OCI-LY7 (cell line): Measurements from ENCODE around the gene USP16. TPM values are rescaled to one million over a fixed set of nuclear protein-coding genes. Genes with fewer than 3 reads are reported as not detected.

ENCODE experiments used
- BruUV-seq: library from RNA; stranded (reverse); fragments of 400-500 nt; replicated peaks from 2 replicates; lab custom pipeline; 2021; lab: Mats Ljungman, UMichigan
- CTCF ChIA-PET: fragments of 300-600 bp; sonication (Branson Sonifier 250); formaldehyde crosslinking; loops from one replicate; lab custom pipeline; 2022; ENCODE audit warnings: antibody characterized with exemption; ENCODE audit not compliant: unreplicated experiment; lab: Charles Lee
- POLR2A ChIA-PET: fragments of 300-600 bp; sonication (Branson Sonifier 250); formaldehyde crosslinking; loops from one replicate; lab custom pipeline; 2022; ENCODE audit warnings: antibody characterized with exemption; lab: Charles Lee
- DNase-seq: peaks from one replicate; pipeline ENCODE4 v3.0.0-alpha.2; 2015; ENCODE audit warnings: low spot score
- H2AFZ ChIP-seq: fragments of 200-600 bp; sonication (generic), shearing (Covaris generic); 2 replicates; pipeline ENCODE4 v1.6.1; 2014; ENCODE audit warnings: mild to moderate bottlenecking, antibody characterized with exemption, low read length, moderate library complexity
- H3K27ac ChIP-seq: fragments of 200-600 bp; sonication (generic); 2 replicates; pipeline ENCODE4 v1.5.1; 2014; ENCODE audit warnings: mixed run types, low read depth, mild to moderate bottlenecking, moderate library complexity, low read length, inconsistent platforms; ENCODE audit not compliant: poor library complexity, severe bottlenecking
- H3K36me3 ChIP-seq: fragments of 200-600 bp; sonication (generic); 2 replicates; pipeline ENCODE4 v1.6.1; 2014; ENCODE audit warnings: mild to moderate bottlenecking, antibody characterized with exemption, low read length, moderate library complexity, mixed read lengths; ENCODE audit not compliant: insufficient read depth
- H3K4me1 ChIP-seq: fragments of 200-600 bp; sonication (generic); 2 replicates; pipeline ENCODE4 v1.5.1; 2014; ENCODE audit warnings: mild to moderate bottlenecking, low read length; ENCODE audit not compliant: insufficient read depth, poor library complexity, severe bottlenecking
- H3K4me2 ChIP-seq: fragments of 200-600 bp; sonication (generic); 2 replicates; pipeline ENCODE4 v1.6.1; 2014; ENCODE audit warnings: mild to moderate bottlenecking, low read length
- H3K4me3 ChIP-seq: fragments of 200-600 bp; sonication (generic); 2 replicates; pipeline ENCODE4 v1.5.1; 2014; ENCODE audit warnings: mild to moderate bottlenecking, low read depth, low read length; ENCODE audit not compliant: poor library complexity, severe bottlenecking
- H3K79me2 ChIP-seq: fragments of 200-600 bp; sonication (generic); 2 replicates; pipeline ENCODE4 v1.6.1; 2016; ENCODE audit warnings: low read depth, mild to moderate bottlenecking, low read length, moderate library complexity, mixed read lengths; ENCODE audit not compliant: insufficient read depth
- H3K9me2 ChIP-seq: fragments of 200-600 bp; sonication (generic); 2 replicates; pipeline ENCODE4 v1.6.1; 2016; ENCODE audit warnings: mild to moderate bottlenecking, low read length, mixed read lengths; ENCODE audit not compliant: insufficient read depth
- H3K9me3 ChIP-seq: fragments of 200-600 bp; sonication (generic); 2 replicates; pipeline ENCODE4 v1.6.1; 2014; ENCODE audit warnings: mild to moderate bottlenecking, mixed run types, low read length, mixed read lengths
- H4K20me1 ChIP-seq: fragments of 200-600 bp; sonication (generic); 2 replicates; pipeline ENCODE4 v1.6.1; 2014; ENCODE audit warnings: mild to moderate bottlenecking, antibody characterized with exemption, low read length, moderate library complexity, mixed read lengths; ENCODE audit not compliant: insufficient read depth
- CTCF ChIP-seq: fragments of 200-600 bp; sonication (generic); conservative IDR thresholded peaks from 2 replicates; pipeline ENCODE4 v1.5.1; 2014; ENCODE audit warnings: mild to moderate bottlenecking, antibody characterized with exemption, low read length, moderate library complexity, mixed read lengths
- EZH2phosphoT487 ChIP-seq: fragments of 200-600 bp; sonication (generic); IDR thresholded peaks from 2 replicates; pipeline ENCODE4 v1.6.1; 2018; ENCODE audit warnings: low read depth, borderline replicate concordance, mild to moderate bottlenecking, mixed run types, antibody characterized with exemption, low read length, moderate library complexity, mixed read lengths
- intact Hi-C: fragments of 100-400 bp; cut with micrococcal nuclease; formaldehyde crosslinking; loops from one replicate; pipeline ENCODE4 v1.10.0; 2022; ENCODE audit not compliant: unreplicated experiment
- total RNA-seq, 2 experiments: library from RNA; depleted of rRNA in 1 of 2; stranded (reverse); fragments of >200 nt in 1 of 2; shearing (Covaris generic) in 1 of 2; gene quantifications; 2 replicates each; pipeline ENCODE4 v1.2.3, GENCODE V29; 2014 to 2022

USP16 gene
- total RNA-seq, 2 experiments from 2014 or later: 22.8 to 34.2 TPM

GRCh38 chr21:29080454-29080941 is 56.0 kb downstream of the USP16 start:
- Histone ChIP-seq H3K4me3 (no peak overlapping the region), H3K27ac (no peak overlapping the region), H3K9me3 (no peaks in the 10 kb centered on the region), H3K9me2 (no peaks in the 10 kb centered on the region), H3K4me1 (peaks cover 27% of the 10 kb centered on the region), H3K4me2 (no peak overlapping the region), H3K36me3 (no peaks in the 10 kb centered on the region), H4K20me1 (no peaks in the 10 kb centered on the region), H3K79me2 (no peaks in the 10 kb centered on the region; the same call in 1 of the 2 replicates), H2AFZ (no peak overlapping the region)
- ChIA-PET CTCF (interaction anchor here (0.5 kb wide), 1 partner anchor 9 kb away, joined by 3 read pairs; no protein-coding TSS in a partner anchor), POLR2A (interaction anchor here (1.2 to 2.9 kb wide), 3 partner anchors 18 to 53 kb away, joined by 3 to 12 read pairs (median 3); no protein-coding TSS in a partner anchor)
- BruUV-seq: no TSS peak
- TF ChIP-seq EZH2phosphoT487: no peak
- no peak for TF ChIP-seq CTCF
- DNase-seq: no peak
- intact Hi-C loops: no loop called here

- no peaks in the 10 kb centered on the region; the same call in 1 of the 2 replicates for H3K79me2 ChIP-seq
- POLR2A ChIA-PET: interaction anchor here (0.6 to 2.9 kb wide), 6 partner anchors 10 to 89 kb away, joined by 3 to 12 read pairs (median 4); no protein-coding TSS in a partner anchor
- DNase-seq: no peak
- no peak overlapping the region for H2AFZ ChIP-seq
- no peak overlapping the region for H3K4me2 ChIP-seq
- H3K9me2 ChIP-seq: no peaks in the 10 kb centered on the region
- H3K4me3 ChIP-seq: no peak overlapping the region
- peaks cover 24% of the 10 kb centered on the region for H3K4me1 ChIP-seq
- no peaks in the 10 kb centered on the region for H3K36me3 ChIP-seq
- H3K27ac ChIP-seq: no peak overlapping the region
- H4K20me1 ChIP-seq: no peaks in the 10 kb centered on the region
- BruUV-seq: no TSS peak
- CTCF ChIA-PET: no interaction called here
- TF ChIP-seq CTCF (no peak), EZH2phosphoT487 (no peak)
- intact Hi-C loops: no loop called here
- no peaks in the 10 kb centered on the region for H3K9me3 ChIP-seq
Observed at GRCh38 chr21:29082046-29082815, 57.8 kb downstream of the USP16 start.

- POLR2A ChIA-PET: interaction anchor here (0.7 kb wide), 1 partner anchor 81 kb away, joined by 3 read pairs; no protein-coding TSS in a partner anchor
- intact Hi-C loops: no loop called here
Observed at GRCh38 chr21:29083306-29083705, 58.8 kb downstream of the USP16 start.

More at GRCh38 chr21:29083306-29083705, 58.8 kb downstream of the USP16 start:
- H3K9me2 ChIP-seq: no peaks in the 10 kb centered on the region
- H3K4me2 ChIP-seq: no peak overlapping the region
- H3K4me1 ChIP-seq: peaks cover 15% of the 10 kb centered on the region
- BruUV-seq: no TSS peak
- H3K27ac ChIP-seq: no peak overlapping the region
- H2AFZ ChIP-seq: no peak overlapping the region
- no peaks in the 10 kb centered on the region for H4K20me1 ChIP-seq
- no peaks in the 10 kb centered on the region for H3K36me3 ChIP-seq
- no peak for TF ChIP-seq EZH2phosphoT487
- TF ChIP-seq CTCF: no peak
- no peak overlapping the region for H3K4me3 ChIP-seq
- no peaks in the 10 kb centered on the region for H3K9me3 ChIP-seq
- CTCF ChIA-PET: no interaction called here
- H3K79me2 ChIP-seq: no peaks in the 10 kb centered on the region
- DNase-seq: no peak
